ENCODE data around the gene MYOM3.

- TF ChIP-seq POLR2A (IDR thresholded peaks at IDR 0.05) (no peak), EP300 (IDR thresholded peaks at IDR 0.05) (no peak)
Observed at GRCh38 chr1:24159366-24159765, 47.4 kb upstream of the MYOM3 start.
